ENCODE results near the gene ALDH1A2.
"Not testable (repeated sequence)": the region's sequence is repeated elsewhere in the genome, so short reads cannot be mapped to it uniquely, and the experiment has no call there.

ALDH1A2 gene

DNA sequence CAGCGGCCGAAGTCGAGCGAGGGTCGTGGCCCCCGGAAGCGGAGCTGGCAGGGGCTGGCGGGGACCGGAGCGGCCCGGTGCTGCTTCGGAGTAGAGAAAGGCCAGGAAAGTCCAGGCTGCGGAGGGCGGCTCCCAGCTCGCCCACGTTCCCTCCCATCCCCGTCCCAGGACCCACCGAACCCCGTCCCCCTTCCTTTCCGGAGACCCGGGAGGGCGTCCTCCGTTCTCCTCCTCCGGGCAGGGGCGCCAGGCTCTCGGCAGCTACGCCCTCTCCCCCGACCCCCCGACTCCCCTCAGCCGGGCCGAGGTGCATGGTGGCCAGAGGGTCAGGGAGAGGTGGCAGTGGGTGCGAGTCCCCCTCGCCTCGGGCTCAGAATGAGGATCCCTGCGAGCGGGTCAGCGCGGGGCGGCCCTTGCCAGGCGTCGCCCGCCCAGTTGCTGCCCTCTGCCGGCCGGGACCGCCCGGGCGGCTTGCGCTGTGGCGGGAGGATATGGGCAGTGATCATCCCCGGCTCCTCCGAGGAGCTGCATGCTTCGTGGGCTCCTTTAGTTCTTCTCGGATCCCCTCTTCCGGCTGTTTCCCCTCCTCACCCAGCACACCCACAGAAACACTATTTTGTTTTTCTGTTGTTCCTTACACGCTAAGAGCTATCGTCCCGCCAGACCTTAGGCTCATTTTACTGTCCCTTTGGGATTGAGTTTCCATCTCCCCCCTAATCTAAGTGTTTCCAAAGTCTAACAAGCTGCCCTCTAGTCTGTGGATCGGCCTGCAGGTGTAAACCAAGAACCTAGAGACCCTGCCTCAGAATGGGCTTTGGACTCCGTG, 744 bp upstream of the ALDH1A2 start:
- DNase-seq, result peak; percentile 53

- peak; percentile 20 for DNase-seq
These were observed 499 bp downstream of the ALDH1A2 start for GRCh38 chr15:58064980-58065444.

DNA sequence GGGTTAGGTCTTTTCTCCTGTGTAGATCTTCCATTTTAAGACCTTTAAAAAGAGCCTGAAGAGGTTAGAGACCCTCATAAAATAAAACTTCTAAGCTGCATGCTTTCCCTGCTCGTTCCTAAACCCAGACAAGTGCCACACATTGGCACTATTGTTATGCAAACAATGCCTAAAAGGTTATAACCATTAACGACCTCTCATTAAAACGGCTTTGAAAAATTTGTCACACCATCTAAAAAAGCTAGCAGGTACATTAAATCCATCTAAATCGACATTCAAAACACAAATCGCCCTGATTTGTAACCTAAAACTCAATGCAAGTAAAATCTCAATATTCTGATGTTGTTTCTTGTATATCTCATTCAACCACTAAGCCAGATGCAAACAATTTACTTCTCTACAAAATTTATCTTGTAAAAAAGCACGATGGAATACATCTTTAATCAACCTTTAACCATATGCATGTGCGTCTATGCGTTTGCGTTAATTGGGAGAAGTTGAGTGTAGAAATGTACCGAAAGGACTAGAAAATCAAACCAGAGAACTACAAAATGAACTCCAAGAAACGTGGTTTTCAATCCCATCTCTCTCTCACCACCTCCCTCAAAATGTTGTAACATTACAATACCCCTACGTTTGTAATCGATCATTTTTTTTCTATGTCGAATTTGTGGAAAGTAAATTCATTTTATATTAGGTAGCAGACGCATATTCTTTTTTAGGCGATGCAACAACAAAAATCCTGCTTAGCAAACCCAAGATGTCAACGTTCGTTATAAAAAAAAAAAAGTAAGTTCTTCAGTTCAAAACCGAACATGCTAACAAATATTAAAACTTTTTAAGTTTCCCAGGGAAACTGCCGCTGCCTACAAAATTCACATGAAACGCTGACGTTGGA, 1.2 kb downstream of the ALDH1A2 start:
- DNase-seq, result no peak

DNA sequence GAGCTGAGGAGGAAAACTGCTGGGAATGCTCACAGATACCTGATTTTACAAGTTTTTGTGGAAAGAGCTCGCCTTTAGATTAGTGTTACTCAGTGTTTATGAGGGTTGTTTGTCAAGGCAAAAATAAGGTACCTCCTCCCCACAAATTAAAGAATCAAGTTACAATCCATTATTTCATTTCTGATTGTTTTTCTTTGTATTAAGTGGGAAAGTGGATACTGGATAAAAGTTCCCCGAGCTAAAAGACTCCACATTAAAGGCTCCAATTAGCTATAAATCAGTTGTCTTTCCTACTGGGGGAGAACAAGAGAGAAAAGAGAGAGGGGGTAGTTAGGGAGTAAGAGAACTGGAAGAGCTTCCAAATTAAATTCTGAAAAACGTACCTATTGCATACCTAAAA, 1.9 kb downstream of the ALDH1A2 start:
- no peak for DNase-seq

GRCh38 chr15:58062983-58063382, 2.5 kb downstream of the ALDH1A2 start:
- DNase-seq, result no peak

DNA sequence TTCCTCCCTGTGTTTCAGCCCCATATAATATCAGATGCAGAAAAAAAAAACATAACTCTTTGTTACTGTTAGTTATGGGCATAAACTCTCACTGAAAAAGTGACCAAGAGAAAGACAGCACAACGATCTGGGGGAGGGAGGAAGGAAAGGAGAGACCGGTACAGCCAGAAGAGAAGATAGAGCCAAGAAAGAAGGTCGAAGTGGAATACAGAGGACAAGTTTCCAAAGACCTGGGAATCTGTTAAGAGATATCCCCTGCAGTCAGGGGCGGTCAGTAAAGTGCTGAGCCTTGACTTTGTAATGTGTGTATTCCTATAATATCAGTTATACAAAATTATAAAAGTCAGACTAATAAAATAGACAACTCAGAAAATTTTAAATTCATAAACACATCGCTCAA, 3.3 kb downstream of the ALDH1A2 start:
- no peak for DNase-seq

DNA sequence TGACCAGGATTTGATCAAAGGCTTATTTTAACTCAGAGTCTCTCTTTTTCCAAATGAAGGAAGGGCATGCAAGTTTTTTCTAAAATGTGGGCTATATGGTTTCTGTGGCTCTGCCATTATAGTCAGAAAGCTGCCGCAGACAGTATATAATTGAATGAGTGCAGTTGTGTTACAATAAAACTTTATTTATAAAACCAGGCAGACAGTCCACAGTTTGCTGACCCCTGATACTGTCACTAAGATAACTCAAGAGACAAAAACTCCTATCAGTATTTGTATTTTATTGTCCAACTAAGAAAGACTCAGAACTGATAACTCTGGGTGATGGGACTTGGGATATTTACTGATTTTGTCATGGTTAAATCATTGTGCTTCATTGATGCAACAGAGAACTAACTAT, 4.9 kb downstream of the ALDH1A2 start:
- no peak for DNase-seq

DNA sequence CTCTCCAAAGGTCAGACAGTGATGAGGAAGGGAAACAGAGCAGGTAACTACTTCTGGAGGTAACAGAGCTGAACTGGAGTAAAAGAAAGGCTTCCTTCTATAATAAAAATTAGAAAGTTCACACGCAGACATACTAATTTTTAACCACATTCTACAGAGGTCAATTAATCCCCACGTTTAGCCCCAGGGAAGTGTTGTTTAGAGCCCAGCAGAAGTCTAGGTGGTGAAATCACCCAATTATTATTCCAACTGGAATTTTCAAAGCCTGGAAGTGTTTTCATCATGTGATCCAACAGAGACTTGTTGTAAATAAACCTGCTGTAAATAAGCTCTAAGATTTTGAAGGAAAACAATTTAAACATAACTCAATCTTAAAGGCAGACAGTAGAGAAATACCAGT, 6.8 kb downstream of the ALDH1A2 start:
- no peak for DNase-seq

DNA sequence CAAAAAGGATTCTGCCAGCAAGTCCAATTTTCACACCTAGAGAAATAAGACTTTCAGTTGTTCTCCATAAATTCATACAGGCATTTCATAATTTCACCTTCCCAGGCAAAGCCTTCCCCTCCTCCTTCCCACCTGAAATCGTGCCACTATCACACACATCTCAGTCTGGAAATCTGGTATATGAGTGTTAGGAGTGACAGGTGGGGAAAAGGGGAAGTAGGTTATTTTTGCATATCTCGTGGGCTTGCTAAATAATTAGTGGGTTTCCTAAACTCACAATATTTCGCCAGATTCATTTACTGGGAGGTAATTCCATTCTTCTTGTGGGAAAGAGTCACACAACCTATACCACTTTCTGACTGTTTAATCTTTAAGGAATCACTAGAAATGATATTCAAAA, 7.4 kb downstream of the ALDH1A2 start:
- DNase-seq, result no peak

DNA sequence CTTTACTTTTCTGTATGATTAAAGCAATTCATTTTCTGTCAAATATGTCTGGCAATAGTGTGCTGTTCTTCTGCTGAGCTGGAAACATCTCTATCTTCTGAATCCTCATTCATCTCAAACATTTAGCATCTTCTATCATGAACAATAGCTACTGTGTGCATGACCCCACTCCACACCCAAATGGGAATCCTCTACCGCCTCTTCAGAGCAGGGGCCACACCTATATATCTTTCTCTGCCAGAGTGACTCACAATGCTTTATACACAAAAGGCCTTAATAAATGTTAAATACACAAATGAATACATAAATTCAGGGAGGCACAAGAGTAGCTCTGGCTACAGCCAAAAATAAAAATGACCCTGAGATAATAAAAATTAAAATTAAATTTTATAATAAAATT, 8.0 kb downstream of the ALDH1A2 start:
- DNase-seq, result no peak

DNA sequence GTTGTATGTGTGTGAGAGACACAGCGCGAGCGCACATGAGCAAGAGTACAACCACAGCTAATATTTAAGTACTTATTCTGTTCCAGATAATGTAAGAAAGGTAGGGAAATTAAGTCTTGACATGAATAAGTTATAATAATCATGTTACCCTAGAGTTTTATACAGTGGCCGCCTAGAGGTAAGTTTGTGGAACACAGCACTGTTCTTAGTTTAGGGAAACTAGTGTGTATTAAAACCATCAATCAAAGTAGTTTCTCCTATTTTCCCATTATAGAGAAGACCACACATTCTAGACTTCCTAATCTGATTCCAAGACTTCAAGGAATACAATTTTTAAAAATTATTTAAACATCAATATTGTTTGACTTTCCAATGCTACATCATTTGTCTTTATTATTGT, 9.5 kb downstream of the ALDH1A2 start:
- no peak for DNase-seq

DNA sequence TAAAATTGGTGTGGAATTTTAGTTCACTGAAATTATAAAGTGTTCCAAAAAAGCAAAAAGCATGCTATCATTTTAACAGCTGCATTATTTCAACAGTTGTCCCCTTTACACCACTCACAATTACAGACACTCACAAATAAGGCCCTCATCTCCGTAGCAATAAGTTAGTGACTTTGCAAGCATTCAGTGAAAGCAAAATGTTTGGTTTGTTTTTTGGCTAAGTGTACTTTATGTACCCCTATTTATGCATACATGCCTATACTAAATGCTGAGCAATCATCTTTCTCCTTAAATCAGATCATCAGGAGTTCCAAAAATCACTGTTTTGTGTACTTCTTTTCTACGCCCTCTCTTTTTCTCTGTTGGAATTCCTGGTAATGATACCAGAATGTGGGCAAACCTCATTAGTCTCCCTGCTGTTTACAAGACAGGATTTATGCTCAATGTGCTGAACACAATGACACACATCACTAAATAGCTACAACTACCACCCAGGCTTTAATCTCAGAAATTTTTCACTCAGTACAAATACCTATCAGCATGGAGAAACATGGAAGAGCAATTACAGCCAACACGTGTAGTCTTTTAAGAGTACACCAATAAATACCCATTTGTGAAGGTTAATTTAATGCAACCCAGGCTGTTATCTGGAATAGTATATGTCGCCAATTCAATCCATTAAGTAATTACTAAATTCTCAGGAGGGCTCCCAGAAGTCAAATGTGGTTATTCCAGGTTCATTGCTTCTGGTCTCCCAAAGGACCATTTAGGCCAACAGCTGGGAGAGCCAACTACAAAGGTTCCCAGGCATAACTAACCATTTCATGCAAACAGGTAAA, 12.0 kb downstream of the ALDH1A2 start:
- no peak for DNase-seq

DNA sequence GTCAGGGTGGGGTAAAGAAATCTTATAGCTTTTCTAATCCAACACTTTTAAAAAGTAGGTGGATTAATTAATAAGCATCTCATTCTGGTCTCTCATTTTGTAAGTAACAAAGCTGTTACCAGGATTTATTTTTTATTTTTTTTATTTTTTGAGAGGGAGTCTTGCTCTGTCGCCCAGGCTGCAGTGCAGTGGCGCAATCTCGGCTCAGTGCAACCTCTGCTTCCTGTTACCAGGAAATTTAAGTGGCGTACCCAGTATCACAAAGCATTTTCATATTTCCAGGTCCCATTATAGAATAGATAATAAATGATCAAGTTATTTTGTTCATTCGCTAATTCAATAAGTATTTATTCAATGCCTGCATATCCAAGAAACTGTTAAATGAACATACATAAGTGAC, 13.2 kb downstream of the ALDH1A2 start:
- no peak for DNase-seq

- no peak for DNase-seq
These were observed 15.8 kb downstream of the ALDH1A2 start for GRCh38 chr15:58049520-58050227.

DNA sequence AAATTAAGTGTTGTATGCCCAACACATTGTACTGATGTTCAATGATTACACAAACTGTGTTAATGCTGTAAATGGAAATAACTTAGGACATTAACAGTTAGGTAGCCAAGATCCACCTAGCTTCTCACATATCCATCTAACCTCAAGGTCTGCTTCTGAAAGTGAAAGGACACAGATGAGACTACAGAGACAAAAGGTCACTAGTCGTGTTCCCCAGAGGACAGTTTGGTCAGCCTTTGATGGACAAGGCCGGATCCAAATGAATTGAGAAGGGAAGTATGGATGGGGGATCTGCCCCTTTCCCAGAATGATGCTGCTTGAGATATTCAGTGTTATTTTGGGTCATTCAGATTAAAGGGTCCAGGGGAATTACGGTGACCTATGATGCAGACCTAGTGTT, 17.2 kb downstream of the ALDH1A2 start:
- DNase-seq, result no peak

DNA sequence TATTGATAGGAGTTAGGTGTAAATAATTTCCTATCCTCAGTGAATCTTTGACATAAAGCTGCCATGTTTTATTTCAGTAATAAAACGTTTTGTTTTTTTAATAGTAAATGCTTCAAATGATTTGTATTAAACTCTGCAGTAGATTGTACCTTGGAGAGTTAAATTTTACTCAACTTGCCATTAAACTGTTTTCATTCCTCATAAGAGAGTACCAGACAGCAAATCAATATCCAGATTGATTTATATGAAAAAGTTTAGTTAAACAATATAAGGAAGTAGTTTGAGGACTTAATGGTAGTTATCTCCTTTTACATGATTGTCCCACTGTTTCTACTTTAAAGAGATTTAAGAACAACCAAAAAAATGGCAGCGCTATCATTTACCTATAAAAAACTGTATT, 18.4 kb downstream of the ALDH1A2 start:
- DNase-seq, result no peak

- DNase-seq, result no peak
These were observed 19.0 kb downstream of the ALDH1A2 start for GRCh38 chr15:58046467-58046866.

DNA sequence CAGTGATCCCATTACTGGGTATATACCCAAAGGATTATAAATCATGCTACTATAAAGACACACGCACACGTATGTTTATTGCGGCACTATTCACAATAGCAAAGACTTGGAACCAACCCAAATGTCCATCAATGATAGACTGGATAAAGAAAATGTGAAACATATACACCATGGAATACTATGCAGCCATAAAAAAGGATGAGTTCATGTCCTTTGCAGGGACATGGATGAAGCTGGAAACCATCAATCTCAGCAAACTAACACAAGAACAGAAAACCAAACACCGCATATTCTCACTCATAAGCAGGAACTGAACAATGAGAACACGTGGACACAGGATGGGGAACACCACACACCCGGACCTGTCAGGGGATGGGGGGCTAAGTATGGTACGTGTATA, 20.1 kb downstream of the ALDH1A2 start:
- not testable (repeated sequence) for DNase-seq

DNA sequence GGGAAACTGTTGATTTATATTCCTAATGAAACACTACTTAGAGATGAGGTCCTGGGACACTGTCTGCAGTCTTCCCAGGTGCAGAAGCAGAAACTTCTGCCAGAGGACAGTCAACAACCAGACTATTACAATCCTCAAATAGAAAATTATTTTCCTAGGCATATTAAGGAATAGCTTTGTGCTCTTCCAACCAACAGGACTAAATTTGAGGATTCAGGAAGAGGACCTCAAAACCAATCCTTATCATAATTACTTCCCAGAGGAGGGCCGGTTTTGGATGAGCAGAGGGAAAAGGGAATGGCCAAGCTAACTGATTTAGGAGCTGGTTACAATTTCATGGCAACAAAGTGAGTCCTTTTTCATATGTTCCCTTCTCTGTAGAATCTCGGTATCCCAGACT, 21.0 kb downstream of the ALDH1A2 start:
- no peak for DNase-seq

GRCh38 chr15:58043192-58043903, 22.2 kb downstream of the ALDH1A2 start:
- peak; percentile 27 for DNase-seq

GRCh38 chr15:58042006-58042405, 23.5 kb downstream of the ALDH1A2 start:
- no peak for DNase-seq

DNA sequence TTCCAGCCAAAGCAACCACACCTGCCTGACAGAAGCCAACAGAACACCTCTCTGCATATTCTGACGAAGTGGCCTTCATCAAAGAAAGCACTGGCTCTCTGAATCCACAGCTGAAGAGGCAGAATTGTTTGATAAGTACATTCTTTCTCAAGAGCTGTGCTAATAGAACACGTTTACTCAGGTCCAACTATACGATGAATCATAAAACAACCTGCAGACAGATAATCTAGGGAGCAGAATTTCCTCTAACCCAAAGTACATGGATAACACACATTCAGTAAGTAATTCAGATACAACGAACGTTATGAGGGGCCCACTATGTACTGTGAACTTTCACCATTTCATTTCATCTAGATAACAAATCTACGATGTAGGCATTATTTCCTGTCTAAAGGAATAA, 25.4 kb downstream of the ALDH1A2 start:
- no peak for DNase-seq
